Neural progenitor cell (in vitro differentiated cells): ENCODE data around the gene FER. TPM values are rescaled to one million over a fixed set of nuclear protein-coding genes. Genes with fewer than 3 reads are reported as not detected.

Experiments
- DNase-seq: peaks from one replicate; pipeline ENCODE4 v3.0.0-alpha.2; 2016; ENCODE audit warnings: low spot score
- H2AFZ ChIP-seq: fragments of 200-600 bp; sonication (generic); replicated peaks from 2 replicates; pipeline ENCODE4 v1.6.1; 2016; ENCODE audit warnings: antibody characterized with exemption
- H3F3A ChIP-seq: fragments of 200-600 bp; sonication (generic); 2 replicates; pipeline ENCODE4 v1.6.1; 2016; ENCODE audit warnings: antibody characterized with exemption, low read depth
- H3K27ac ChIP-seq: fragments of 200-600 bp; sonication (generic); 2 replicates; pipeline ENCODE4 v1.5.1; 2016; ENCODE audit warnings: mild to moderate bottlenecking
- H3K27me3 ChIP-seq: fragments of 200-600 bp; sonication (generic); 2 replicates; pipeline ENCODE4 v1.6.1; 2016; ENCODE audit warnings: mild to moderate bottlenecking, moderate library complexity
- H3K36me3 ChIP-seq: fragments of 200-600 bp; sonication (generic); 2 replicates; pipeline ENCODE4 v1.5.1; 2016
- H3K4me1 ChIP-seq: fragments of 200-600 bp; sonication (generic); 2 replicates; pipeline ENCODE4 v1.6.1; 2016; ENCODE audit warnings: mixed run types
- H3K4me2 ChIP-seq: fragments of 200-600 bp; sonication (generic); 2 replicates; pipeline ENCODE4 v1.6.1; 2016
- H3K4me3 ChIP-seq: fragments of 200-600 bp; sonication (generic); 2 replicates; pipeline ENCODE4 v1.5.1; 2016
- H3K79me2 ChIP-seq: fragments of 200-600 bp; sonication (generic); 2 replicates; pipeline ENCODE4 v1.6.1; 2016; ENCODE audit warnings: low read depth
- H3K9ac ChIP-seq: fragments of 200-600 bp; sonication (generic); 2 replicates; pipeline ENCODE4 v1.6.1; 2016
- H3K9me3 ChIP-seq: fragments of 200-600 bp; sonication (generic); 2 replicates; pipeline ENCODE4 v1.5.1; 2016; ENCODE audit warnings: low read depth
- H4K20me1 ChIP-seq: fragments of 200-600 bp; sonication (generic); 2 replicates; pipeline ENCODE4 v1.6.1; 2016; ENCODE audit warnings: low read depth
- H3K27ac Mint-ChIP-seq: 3 replicates; pipeline ENCODE4 v1.8.0; 2021; ENCODE audit warnings: mixed read lengths
- H3K27me3 Mint-ChIP-seq: 2 replicates; pipeline ENCODE4 v1.8.0; 2022; ENCODE audit warnings: low read depth, mild to moderate bottlenecking, inconsistent platforms, moderate library complexity, mixed read lengths; ENCODE audit not compliant: insufficient read depth
- H3K36me3 Mint-ChIP-seq: 3 replicates; pipeline ENCODE4 v1.8.0; 2021; ENCODE audit warnings: mixed read lengths
- H3K4me1 Mint-ChIP-seq: 3 replicates; pipeline ENCODE4 v1.8.0; 2021; ENCODE audit warnings: mixed read lengths
- H3K4me3 Mint-ChIP-seq: 3 replicates; pipeline ENCODE4 v1.8.0; 2021; ENCODE audit warnings: mild to moderate bottlenecking, moderate library complexity, mixed read lengths
- H3K9me3 Mint-ChIP-seq: 3 replicates; pipeline ENCODE4 v1.8.0; 2020; ENCODE audit warnings: mixed read lengths
- EZH2 ChIP-seq: fragments of 200-600 bp; sonication (generic); IDR thresholded peaks from 2 replicates; pipeline ENCODE4 v1.6.1; 2017; ENCODE audit warnings: antibody characterized with exemption, mild to moderate bottlenecking, moderate library complexity
- EZH2phosphoT487 ChIP-seq: fragments of 200-600 bp; sonication (generic); IDR thresholded peaks from 2 replicates; pipeline ENCODE4 v1.6.1; 2017; ENCODE audit warnings: antibody characterized with exemption
- total RNA-seq: library from RNA; depleted of rRNA; stranded (reverse); fragments of >200 nt; gene quantifications from 2 replicates; pipeline ENCODE4 v1.2.3, GENCODE V29; 2015; ENCODE audit warnings: low replicate concordance
- TF ChIP-seq, protein P1 (sequence below): fragments of 200-600 bp; sonication (generic); IDR thresholded peaks from 2 replicates; pipeline ENCODE4 v1.5.1; 2017; ENCODE audit warnings: antibody characterized with exemption, mild to moderate bottlenecking

Gene FER
- total RNA-seq, 1 donor from 2014 or later: 25.0 TPM

DNA sequence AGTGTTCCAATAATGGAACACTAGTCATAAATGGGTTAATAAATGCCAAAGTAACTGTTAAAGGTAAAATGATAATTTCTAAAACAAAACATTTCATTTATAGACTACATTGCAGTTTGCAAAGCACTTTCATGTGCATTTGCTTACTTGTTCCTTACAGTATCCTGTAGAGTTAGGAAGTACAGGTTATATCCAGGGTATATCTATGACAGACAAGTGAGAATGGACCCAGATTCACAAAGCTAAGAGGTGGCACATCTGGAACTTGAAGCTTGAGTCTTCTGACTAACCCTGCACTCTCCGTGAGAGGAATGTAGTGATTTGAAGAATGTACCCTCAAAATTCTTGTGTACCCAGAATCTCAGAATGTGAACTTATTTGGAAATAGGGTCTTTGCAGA, 121.4 kb downstream of the FER start:
- Mint-ChIP-seq H3K4me1 (no peaks in the 10 kb centered on the region), H3K9me3 (peaks cover 1% of the 10 kb centered on the region), H3K4me3 (no peak overlapping the region), H3K36me3 (peaks cover 4% of the 10 kb centered on the region), H3K27ac (no peak overlapping the region), H3K27me3 (no peaks in the 10 kb centered on the region)
- no peak overlapping the region for H3K4me3 ChIP-seq
- no peak for TF ChIP-seq EZH2
- TF ChIP-seq, protein P1, sequence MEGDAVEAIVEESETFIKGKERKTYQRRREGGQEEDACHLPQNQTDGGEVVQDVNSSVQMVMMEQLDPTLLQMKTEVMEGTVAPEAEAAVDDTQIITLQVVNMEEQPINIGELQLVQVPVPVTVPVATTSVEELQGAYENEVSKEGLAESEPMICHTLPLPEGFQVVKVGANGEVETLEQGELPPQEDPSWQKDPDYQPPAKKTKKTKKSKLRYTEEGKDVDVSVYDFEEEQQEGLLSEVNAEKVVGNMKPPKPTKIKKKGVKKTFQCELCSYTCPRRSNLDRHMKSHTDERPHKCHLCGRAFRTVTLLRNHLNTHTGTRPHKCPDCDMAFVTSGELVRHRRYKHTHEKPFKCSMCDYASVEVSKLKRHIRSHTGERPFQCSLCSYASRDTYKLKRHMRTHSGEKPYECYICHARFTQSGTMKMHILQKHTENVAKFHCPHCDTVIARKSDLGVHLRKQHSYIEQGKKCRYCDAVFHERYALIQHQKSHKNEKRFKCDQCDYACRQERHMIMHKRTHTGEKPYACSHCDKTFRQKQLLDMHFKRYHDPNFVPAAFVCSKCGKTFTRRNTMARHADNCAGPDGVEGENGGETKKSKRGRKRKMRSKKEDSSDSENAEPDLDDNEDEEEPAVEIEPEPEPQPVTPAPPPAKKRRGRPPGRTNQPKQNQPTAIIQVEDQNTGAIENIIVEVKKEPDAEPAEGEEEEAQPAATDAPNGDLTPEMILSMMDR: no peak
- H4K20me1 ChIP-seq: no peaks in the 10 kb centered on the region
- H3F3A ChIP-seq: peaks cover 3% of the 10 kb centered on the region
- H3K9ac ChIP-seq: no peak overlapping the region
- no peaks in the 10 kb centered on the region for H3K9me3 ChIP-seq
- no peak overlapping the region for H3K27ac ChIP-seq
- H3K4me2 ChIP-seq: no peak overlapping the region
- no peak overlapping the region for H2AFZ ChIP-seq
- no peaks in the 10 kb centered on the region for H3K27me3 ChIP-seq
- no peaks in the 10 kb centered on the region for H3K79me2 ChIP-seq
- DNase-seq: no peak
- H3K4me1 ChIP-seq: no peaks in the 10 kb centered on the region
- H3K36me3 ChIP-seq: no peaks in the 10 kb centered on the region

DNA sequence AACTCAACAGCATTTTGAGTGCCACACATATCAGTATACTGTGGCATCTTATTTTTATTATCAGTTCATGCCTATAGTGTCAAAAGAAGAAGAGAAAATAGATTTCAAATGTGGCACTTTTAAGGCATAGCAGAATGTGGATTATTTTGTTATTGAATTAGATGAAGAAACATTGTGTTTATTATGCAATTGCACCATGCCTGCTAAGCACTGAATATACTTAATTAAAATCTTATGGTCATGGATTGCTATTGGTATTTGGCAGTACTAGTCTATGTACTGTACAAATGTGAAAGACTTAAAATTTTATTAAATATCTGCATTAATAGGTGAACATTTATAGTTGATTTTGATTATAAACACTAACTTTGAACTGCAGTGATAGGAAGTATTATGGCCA, 128.8 kb downstream of the FER start:
- no peaks in the 10 kb centered on the region for H3K4me1 ChIP-seq
- peaks cover 2% of the 10 kb centered on the region for H3K9me3 Mint-ChIP-seq
- no peaks in the 10 kb centered on the region for H3K79me2 ChIP-seq
- H3K27ac Mint-ChIP-seq: no peak overlapping the region
- no peak overlapping the region for H2AFZ ChIP-seq
- TF ChIP-seq EZH2phosphoT487: no peak
- TF ChIP-seq EZH2: no peak
- TF ChIP-seq, protein P1: no peak
- no peaks in the 10 kb centered on the region for H3K9me3 ChIP-seq
- no peak overlapping the region for H3K4me3 Mint-ChIP-seq
- no peaks in the 10 kb centered on the region for H3K27me3 ChIP-seq
- no peaks in the 10 kb centered on the region for H3K27me3 Mint-ChIP-seq
- H4K20me1 ChIP-seq: no peaks in the 10 kb centered on the region
- no peak overlapping the region for H3K9ac ChIP-seq
- H3K36me3 ChIP-seq: no peaks in the 10 kb centered on the region
- DNase-seq: no peak
- no peak overlapping the region for H3K27ac ChIP-seq
- H3K4me1 Mint-ChIP-seq: no peaks in the 10 kb centered on the region
- no peak overlapping the region for H3K4me2 ChIP-seq
- H3F3A ChIP-seq: no peaks in the 10 kb centered on the region
- H3K36me3 Mint-ChIP-seq: peaks cover 4% of the 10 kb centered on the region
- no peak overlapping the region for H3K4me3 ChIP-seq

DNA sequence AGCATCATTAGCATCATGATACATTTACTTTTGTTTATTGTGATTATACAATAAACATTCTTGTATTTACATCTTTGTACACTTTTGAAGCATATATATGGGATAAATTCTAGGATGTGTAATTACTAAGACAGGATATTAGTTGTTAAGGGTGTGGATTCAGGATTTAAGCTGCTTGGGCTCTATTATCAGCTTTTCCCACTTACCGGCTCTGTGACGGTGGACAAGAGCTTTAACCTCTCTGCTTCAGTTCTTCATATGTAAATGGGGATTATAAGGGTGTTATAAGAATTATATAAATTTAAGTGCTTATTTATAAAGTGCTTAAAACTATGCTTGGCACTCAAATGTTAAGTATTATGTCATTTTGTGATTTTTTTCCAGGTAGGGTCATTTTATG, 131.1 kb downstream of the FER start:
- Mint-ChIP-seq H3K27ac (no peak overlapping the region), H3K9me3 (peaks cover 2% of the 10 kb centered on the region), H3K36me3 (peaks cover 4% of the 10 kb centered on the region), H3K4me1 (no peaks in the 10 kb centered on the region), H3K27me3 (no peaks in the 10 kb centered on the region), H3K4me3 (no peak overlapping the region)
- TF ChIP-seq, protein P1: no peak
- TF ChIP-seq EZH2phosphoT487: no peak
- TF ChIP-seq EZH2: no peak
- no peak overlapping the region for H3K27ac ChIP-seq
- no peak for DNase-seq
- no peak overlapping the region for H2AFZ ChIP-seq
- H4K20me1 ChIP-seq: no peaks in the 10 kb centered on the region
- H3K4me3 ChIP-seq: no peak overlapping the region
- H3K9ac ChIP-seq: no peak overlapping the region
- H3K27me3 ChIP-seq: no peaks in the 10 kb centered on the region
- H3F3A ChIP-seq: no peaks in the 10 kb centered on the region
- H3K9me3 ChIP-seq: no peaks in the 10 kb centered on the region
- H3K4me2 ChIP-seq: no peak overlapping the region
- H3K4me1 ChIP-seq: no peaks in the 10 kb centered on the region
- H3K36me3 ChIP-seq: no peaks in the 10 kb centered on the region
- no peaks in the 10 kb centered on the region for H3K79me2 ChIP-seq

DNA sequence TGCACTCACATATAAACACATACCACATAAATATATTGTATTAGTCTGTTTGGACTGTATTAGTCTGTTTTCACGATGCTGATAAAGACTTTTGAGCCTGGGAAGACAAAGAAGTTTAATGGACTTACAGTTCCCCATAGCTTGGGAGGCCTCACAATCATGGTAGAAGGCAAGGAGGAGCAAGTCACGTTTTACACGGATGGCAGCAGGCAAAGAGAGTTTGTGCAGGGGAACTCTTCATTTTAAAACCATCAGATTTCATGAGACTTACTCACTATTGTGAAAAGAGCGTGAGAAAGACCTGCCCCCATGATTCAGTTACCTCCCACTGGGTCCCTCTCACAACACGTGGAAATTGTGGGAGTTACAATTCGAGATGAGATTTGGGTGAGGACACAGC, 133.4 kb downstream of the FER start:
- peaks cover 2% of the 10 kb centered on the region for H3K9me3 Mint-ChIP-seq
- Histone ChIP-seq H3K9ac (no peak overlapping the region), H2AFZ (no peak overlapping the region), H3K36me3 (no peaks in the 10 kb centered on the region), H3F3A (peaks cover 8% of the 10 kb centered on the region), H3K27ac (no peak overlapping the region), H3K4me2 (no peak overlapping the region), H3K27me3 (no peaks in the 10 kb centered on the region), H3K79me2 (no peaks in the 10 kb centered on the region), H4K20me1 (no peaks in the 10 kb centered on the region), H3K9me3 (no peaks in the 10 kb centered on the region), H3K4me3 (no peak overlapping the region), H3K4me1 (peaks cover 17% of the 10 kb centered on the region)
- DNase-seq: no peak
- TF ChIP-seq, protein P1: no peak
- TF ChIP-seq EZH2: no peak
- no peak for TF ChIP-seq EZH2phosphoT487
- peaks cover 3% of the 10 kb centered on the region for H3K4me1 Mint-ChIP-seq
- no peak overlapping the region for H3K4me3 Mint-ChIP-seq
- H3K36me3 Mint-ChIP-seq: peaks cover 4% of the 10 kb centered on the region
- no peaks in the 10 kb centered on the region for H3K27me3 Mint-ChIP-seq
- H3K27ac Mint-ChIP-seq: no peak overlapping the region
